Chondrocyte (in vitro differentiated cells): ENCODE data around the gene OR4E1. TPM values are rescaled to one million over a fixed set of nuclear protein-coding genes. Genes with fewer than 3 reads are reported as not detected.
"Not testable (repeated sequence)": the region's sequence is repeated elsewhere in the genome, so short reads cannot be mapped to it uniquely, and the experiment has no call there.

Source experiments
- DNase-seq: peaks from one replicate; pipeline ENCODE4 v3.0.0; 2021; ENCODE audit warnings: mixed read lengths, low spot score
- H3K27ac Mint-ChIP-seq: one replicate; pipeline ENCODE4 v1.8.0; 2021; ENCODE audit warnings: mild to moderate bottlenecking, moderate library complexity, mixed read lengths; ENCODE audit not compliant: unreplicated experiment
- H3K27me3 Mint-ChIP-seq: 2 replicates; pipeline ENCODE4 v1.8.0; 2021; ENCODE audit warnings: low read depth, mixed read lengths
- H3K36me3 Mint-ChIP-seq: 2 replicates; pipeline ENCODE4 v1.8.0; 2021; ENCODE audit warnings: low read depth, mixed read lengths
- H3K4me1 Mint-ChIP-seq: 2 replicates; pipeline ENCODE4 v1.8.0; 2021; ENCODE audit warnings: low read depth, mild to moderate bottlenecking, mixed read lengths
- H3K4me3 Mint-ChIP-seq: one replicate; pipeline ENCODE4 v1.8.0; 2021; ENCODE audit warnings: mild to moderate bottlenecking, moderate library complexity, mixed read lengths; ENCODE audit not compliant: unreplicated experiment
- H3K9me3 Mint-ChIP-seq: 2 replicates; pipeline ENCODE4 v1.8.0; 2021; ENCODE audit warnings: low read depth, mixed read lengths
- CTCF ChIP-seq: fragments of 200-600 bp; sonication (generic); IDR thresholded peaks from 2 replicates; pipeline ENCODE4 v1.5.0; 2021; ENCODE audit warnings: antibody characterized with exemption, mild to moderate bottlenecking, moderate library complexity
- total RNA-seq: library from RNA; stranded (reverse); gene quantifications from 3 replicates; pipeline ENCODE4 v1.2.1, GENCODE V29; 2021

Gene OR4E1
- total RNA-seq, 1 donor from 2014 or later: not detected

- no peaks in the 10 kb centered on the region for H3K9me3 Mint-ChIP-seq
- no peaks in the 10 kb centered on the region for H3K36me3 Mint-ChIP-seq
- no peak for DNase-seq
- no peak within 1 kb of the TSS for H3K4me3 Mint-ChIP-seq
- peaks cover 19% of the 10 kb centered on the region for H3K27me3 Mint-ChIP-seq
- no peak for TF ChIP-seq CTCF
- H3K4me1 Mint-ChIP-seq: no peaks in the 10 kb centered on the region
- no peak within 1 kb of the TSS for H3K27ac Mint-ChIP-seq
Measured at GRCh38 chr14:21634840-21635239, 38.8 kb downstream of the OR4E1 start, which contains the start of gene OR10G2. TSS of gene OR10G2 (minus strand) at chr14:21634940. CDS start at chr14:21634842, 98 bp downstream.

- H3K36me3 Mint-ChIP-seq: no peaks in the 10 kb centered on the region
- peaks cover 17% of the 10 kb centered on the region for H3K27me3 Mint-ChIP-seq
- no peak for TF ChIP-seq CTCF
- no peak overlapping the region for H3K4me3 Mint-ChIP-seq
- H3K9me3 Mint-ChIP-seq: no peaks in the 10 kb centered on the region
- H3K27ac Mint-ChIP-seq: no peak overlapping the region
- no peak for DNase-seq
- H3K4me1 Mint-ChIP-seq: no peaks in the 10 kb centered on the region
Measured at GRCh38 chr14:21631084-21631483, 42.5 kb downstream of the OR4E1 start.

- H3K9me3 Mint-ChIP-seq, H3K4me1 Mint-ChIP-seq: not testable (repeated sequence)
Measured at GRCh38 chr14:21630503-21630902, 43.1 kb downstream of the OR4E1 start.

GRCh38 chr14:21626491-21627230, 47.0 kb downstream of the OR4E1 start:
- Mint-ChIP-seq H3K27ac (no peak overlapping the region), H3K36me3 (no peaks in the 10 kb centered on the region), H3K9me3 (no peaks in the 10 kb centered on the region), H3K4me3 (no peak overlapping the region), H3K4me1 (no peaks in the 10 kb centered on the region), H3K27me3 (peaks cover 9% of the 10 kb centered on the region)
- TF ChIP-seq CTCF: no peak
- no peak for DNase-seq

More at GRCh38 chr14:21630503-21630902, 43.1 kb downstream of the OR4E1 start:
- H3K27ac Mint-ChIP-seq, H3K36me3 Mint-ChIP-seq, H3K4me3 Mint-ChIP-seq, DNase-seq: not testable (repeated sequence)
- H3K27me3 Mint-ChIP-seq: peaks cover 16% of the 10 kb centered on the region

Other genes starting within 250 kb of the OR4E1 start
- 69.7 to 86.2 TPM (median 69.8 TPM) in 3 replicates for gene CHD8, start 217.7 kb downstream of the OR4E1 start, total RNA-seq
- gene RAB2B, start 196.9 kb downstream of the OR4E1 start, total RNA-seq: 38.1 to 44.4 TPM (median 39.7 TPM) in 3 replicates
- 61.7 to 71.8 TPM (median 62.2 TPM) in 3 replicates for gene TOX4, start 196.6 kb downstream of the OR4E1 start, total RNA-seq
- gene METTL3, start 162.5 kb downstream of the OR4E1 start, total RNA-seq: 29.3 to 38.5 TPM (median 30.4 TPM) in 3 replicates
- gene SALL2, start 147.5 kb downstream of the OR4E1 start, total RNA-seq: 8.7 to 13.1 TPM (median 10.1 TPM) in 3 replicates
- gene OR10G3, start 93.7 kb downstream of the OR4E1 start, total RNA-seq: not detected in 3 replicates
- not detected in 3 replicates for gene OR10G2, start 38.9 kb downstream of the OR4E1 start, total RNA-seq
- gene OR4E2, start 20.0 kb downstream of the OR4E1 start, total RNA-seq: not detected in 3 replicates